GM18511 (cell line): ENCODE data around the gene PHACTR2.

ENCODE experiments used
- ATAC-seq: cut with Tn5 transposase; IDR thresholded peaks from one replicate; pipeline ENCODE4 v1.9.1; 2021; ENCODE audit warnings: mild to moderate bottlenecking, moderate library complexity; ENCODE audit not compliant: unreplicated experiment

Gene PHACTR2

DNA sequence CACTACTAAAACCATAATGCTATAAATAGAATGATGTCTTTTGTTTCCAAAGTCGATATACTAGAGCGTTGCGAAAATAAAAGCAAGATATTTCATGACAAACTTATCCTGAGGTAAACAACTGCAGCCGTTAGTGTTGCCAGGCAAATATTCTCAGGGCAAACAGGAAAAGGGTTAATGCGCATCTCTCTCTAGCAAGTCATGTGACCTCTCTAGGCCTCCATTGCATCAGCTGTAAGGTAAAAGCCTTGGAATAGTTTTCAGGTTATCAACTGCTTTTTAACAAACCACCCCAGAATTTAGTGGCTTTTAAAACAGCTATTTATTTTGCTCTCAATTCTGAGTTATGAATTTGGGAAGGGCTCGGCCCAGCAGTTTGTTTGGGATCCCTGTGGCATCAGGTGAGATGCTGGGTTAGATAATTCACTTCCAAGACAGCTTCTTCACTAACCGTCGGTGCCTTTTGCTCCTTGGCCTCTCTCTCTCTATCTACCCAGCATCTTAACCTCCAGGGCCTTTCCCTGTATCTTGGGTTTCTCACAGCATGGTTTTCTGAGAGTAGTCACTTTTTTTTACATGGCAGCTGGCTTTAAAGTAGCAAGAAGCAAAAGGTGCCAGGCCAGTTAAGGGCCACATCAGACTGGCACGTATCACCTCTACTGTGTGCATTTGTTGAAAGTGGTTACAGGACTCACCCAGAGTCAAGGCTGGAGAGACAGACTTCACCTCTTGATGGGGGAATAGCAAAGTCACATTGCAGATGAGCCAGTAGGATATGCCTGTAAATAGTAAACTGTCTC, 126.2 kb downstream of the PHACTR2 start:
- no peak for ATAC-seq

DNA sequence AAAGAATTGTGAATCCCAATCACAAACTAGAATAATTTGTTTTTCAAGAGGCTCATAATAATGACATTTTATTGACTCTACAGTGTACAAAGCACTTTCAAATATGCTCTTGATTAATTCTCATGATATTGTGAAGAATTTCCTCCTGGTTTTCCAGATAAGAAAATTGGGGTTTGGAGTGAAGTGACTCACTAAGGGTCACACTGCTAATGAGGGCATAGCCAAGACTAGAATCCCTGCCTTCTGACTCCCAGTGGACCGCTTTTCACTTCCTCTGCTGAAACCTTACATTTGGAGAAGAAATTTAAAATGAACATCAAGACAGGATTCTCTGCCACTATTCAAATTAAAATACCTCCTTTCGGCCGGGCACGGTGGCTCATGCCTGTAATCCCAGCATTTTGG, 127.1 kb downstream of the PHACTR2 start:
- ATAC-seq: no peak

DNA sequence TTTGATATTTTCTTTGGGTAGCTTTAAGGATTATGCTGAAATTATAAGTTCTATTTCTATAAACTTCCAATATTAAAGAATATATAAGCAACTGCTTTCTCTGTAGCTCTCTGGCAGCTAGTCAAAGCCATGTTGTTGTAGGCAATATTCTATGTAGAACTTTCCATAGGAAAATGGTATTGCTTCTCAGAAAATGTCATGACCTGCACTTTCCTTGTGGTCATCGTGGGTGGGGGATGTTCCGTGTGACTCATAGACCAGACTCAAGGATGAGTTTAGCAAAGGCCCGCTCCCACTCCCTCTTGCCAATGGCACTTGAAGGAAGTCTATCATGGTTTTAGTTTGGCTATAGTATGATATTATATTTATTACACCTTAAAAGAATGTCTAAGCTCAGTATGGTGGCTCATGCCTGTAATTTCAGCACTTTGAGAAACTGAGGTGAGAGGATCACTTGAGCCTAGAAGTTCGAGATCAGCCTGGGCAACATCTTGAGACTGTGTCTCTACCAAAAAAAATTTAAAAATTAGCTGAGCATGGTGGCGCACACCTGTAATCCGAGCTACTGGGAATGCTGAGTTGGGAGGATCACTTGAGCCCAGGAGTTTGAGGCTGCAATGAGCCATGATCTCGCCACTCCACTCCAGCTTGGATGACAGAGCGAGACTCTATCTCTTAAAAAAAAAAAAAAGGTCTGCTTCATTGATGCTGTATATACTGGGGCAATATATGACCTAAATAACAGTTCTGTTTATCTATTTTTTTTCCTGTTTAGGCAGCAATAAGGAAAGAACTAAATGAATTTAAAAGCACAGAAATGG, 128.7 kb downstream of the PHACTR2 start:
- ATAC-seq: no peak

DNA sequence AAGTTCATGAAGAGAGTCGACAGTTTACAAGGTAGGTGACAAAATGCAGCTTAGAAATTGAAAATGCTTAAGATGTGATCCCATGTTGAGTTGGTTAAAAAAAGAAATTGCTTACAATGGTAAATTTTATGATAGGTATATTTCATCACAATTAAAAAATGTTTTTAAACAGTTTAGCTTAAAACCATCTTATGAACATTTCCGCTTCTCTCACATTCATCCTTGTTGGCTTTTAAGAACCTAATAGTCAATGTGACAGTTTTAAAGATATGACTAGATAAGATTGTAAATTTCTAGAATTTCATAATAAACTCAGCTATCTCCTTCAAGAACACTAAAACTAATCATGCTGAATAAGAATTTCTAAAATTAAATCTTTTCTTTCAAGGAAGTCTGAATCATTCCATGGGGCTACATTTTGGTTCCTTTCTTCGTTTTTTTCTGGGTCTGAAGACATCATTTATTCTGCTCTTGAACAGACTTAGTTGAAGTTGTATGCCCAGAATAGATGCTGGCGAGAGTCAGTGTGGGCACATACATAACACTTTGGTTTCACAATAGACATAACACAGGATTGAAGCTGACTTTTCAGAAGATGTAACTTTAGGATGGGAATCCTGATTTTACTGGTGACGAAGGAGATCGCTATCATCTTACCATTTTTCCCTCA, 129.5 kb downstream of the PHACTR2 start:
- no peak for ATAC-seq

DNA sequence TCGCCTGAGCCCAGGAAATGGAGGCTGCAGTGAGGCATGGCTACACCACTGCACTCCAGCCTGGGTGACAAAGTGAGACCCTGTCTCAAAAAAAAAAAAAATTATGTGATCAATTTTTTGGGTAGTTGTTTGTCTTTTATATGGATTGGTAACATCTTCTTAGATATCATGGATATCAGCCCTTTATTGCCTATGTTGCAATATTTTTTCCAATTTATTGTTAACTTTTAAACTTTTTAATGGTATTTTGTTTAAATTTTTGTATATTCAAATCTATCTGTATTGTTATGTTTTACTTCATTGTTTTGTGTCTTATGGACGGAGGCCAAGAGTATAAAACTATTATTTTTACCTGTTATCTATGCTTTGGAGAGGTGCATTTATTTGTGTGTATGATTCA, 133.0 kb downstream of the PHACTR2 start:
- no peak for ATAC-seq

DNA sequence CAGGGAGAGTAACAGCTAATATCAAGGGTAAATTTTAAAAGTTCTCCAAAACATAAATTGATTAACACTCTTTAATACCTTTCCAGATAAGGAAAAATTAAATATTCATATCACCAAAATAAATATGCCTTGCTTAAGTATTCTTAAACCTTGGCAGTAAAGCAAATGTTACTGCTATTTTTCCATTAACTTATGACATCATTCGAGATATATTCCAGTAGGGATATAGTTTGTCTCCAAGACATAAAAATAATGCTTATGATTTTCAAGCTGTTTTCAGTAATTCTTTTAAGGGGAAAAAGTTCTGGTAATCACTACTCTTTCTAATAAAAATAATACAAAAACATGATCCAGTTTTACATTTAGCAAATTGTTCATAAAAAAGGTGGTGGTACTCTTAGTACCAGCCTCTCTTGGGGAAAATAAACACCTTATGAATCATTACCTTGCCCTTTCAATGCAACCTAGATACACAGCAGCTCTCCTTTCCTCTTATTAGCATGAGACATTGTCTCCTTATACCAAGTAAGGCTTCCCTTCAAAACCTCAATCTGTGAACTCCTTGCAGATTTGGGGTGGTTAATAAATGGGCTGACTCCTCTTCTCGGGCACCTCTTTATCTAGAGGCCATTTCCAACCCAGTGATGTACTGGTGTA, 133.9 kb downstream of the PHACTR2 start:
- ATAC-seq: no peak

DNA sequence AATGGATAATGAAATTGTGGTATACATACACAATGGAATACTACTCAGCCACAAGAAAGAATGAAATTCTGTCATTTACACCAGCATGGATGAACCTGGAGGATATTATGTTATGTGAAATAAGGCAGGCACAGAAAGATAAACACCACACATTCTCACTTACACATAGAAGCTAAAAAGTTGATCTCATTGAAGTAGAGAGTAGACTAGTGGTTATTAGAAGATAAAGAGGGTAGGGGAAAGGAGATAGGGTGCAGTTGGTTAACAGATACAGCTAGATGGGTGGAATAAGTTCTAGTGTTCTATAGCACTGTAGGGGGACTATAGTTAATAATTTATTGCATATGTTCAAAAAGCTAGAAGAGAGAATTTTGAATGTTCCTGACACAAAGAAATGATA, 139.9 kb downstream of the PHACTR2 start:
- ATAC-seq: no peak

DNA sequence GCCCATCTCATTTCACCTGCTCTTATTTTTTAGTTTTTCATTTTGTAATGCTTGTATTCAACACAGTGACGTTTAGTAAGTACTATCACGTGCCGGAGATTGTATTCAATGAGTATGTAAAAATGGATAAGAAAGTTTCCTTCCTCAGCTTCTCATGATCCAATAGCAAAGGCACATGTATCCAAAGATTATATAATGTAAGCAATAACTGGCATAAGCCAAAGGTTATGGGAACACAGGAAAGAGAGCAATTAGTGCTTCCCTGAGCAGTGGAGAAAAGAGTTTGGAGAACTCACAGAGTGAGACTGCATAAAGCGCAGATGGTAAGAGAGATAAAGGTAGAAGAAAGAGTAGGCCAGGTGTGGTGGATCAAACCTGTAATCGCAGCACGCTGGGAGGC, 143.6 kb downstream of the PHACTR2 start:
- ATAC-seq: no peak

DNA sequence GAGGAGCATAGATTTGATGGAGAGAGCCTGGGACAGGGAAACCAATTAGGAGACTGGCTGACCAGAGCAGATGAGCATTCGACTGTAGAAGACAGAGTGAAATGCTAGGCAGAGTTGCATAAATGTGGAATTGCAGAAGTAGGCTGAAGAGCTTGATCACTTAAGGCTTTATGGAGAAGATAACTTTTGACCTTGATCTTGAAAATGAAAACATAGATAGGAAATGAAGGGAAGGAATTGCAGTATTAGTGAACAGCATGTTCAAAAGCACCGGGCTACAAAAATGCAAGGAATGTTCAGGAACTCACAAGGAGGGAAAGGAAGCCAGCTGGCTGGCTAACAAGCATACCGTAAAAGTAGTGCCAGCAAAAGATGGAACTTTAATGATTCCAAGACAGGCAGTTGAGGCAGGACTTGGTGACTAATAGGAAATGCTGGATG, 144.8 kb downstream of the PHACTR2 start:
- ATAC-seq: no peak

DNA sequence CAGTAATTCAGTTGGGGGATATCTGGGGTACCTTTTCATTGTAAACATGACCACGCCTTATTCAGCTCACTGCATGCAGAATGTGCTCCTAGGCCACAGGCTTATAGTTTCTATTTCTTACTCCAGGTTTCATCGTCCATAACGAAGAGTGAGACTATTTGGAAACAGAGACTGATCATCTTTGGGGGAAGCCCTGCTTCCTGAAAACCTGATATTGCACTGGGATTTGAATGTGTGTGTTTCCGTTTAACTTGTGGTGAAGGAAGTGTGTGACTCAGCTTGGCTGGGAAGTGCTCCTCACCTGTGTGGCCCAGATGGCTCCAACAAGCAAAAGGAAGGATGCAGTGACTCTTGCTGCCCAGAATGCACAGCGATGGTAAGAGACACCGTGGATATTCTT, 145.8 kb downstream of the PHACTR2 start:
- no peak for ATAC-seq

DNA sequence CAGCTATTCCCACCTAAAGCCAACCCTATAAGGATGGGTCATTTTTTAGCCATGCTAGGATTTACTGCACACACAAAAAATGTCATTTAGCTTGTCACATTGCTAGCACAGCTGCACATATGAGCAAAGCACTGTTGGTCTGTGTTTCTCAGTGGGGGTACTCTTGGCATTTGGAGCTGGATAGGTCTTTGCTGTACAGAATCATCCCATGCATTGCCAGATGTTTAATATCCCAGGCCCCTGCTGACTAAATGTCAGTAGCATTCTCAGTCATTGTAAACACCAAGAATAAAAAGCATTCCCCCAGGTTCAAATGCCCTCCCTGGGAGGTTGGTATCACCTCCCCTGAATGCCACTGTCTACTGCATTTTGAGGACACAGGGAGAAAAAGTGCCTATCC, 150.8 kb downstream of the PHACTR2 start:
- ATAC-seq: no peak

DNA sequence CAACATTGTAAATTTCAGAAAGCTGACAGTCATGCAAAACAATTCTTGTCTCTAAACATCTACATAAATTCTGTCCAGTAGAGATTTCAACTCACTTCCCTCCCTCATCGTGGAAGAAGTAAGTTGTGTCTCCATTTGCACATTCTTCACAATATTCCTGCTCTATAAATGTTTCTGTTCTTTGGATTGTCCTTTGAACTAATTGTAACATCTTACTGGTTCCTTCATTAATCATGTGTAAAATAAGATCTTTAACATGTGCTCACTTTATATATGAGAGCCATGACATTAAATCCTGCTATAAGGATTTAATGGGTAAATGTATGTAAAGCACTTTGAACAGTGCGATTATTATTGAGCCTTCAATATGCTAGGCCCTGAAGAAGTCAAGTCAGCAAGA, 158.4 kb downstream of the PHACTR2 start:
- no peak for ATAC-seq

DNA sequence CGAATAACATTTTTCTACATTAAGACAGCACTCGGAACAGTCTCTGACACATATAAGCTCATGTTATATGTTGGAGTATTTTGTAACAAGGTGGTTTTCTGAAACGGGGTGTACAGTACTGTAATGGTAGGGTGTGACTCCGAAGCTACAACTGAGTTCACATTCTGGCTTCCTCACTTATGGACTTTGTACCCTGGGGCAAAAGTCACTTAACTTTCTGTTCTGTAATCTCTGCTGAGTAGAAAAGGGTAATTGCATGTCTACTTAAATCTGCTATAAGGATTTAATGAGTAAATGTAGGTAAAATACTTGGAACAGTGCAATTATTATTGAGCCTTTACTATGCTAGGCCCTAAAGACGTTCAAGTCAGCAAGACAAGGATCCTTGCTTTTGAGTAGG, 160.6 kb downstream of the PHACTR2 start:
- ATAC-seq: no peak

DNA sequence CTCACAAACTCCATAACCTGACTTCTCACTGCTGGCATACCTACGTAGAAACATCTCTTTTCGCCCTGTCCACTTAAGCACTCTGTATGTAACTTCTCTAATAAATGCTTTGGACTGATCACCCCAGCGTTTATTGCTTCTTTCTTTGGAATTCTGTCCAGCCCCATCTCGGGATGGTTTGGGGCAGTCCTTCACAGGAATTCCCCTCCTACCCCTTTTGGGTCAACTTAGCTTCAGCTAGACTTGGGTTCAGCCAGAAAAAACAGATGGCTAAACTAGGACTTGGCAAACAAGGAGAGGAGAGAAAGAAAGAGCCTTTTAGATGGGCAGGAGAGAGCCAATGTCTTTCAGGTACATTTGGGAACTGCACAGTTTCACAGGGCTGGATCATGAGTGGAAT, 161.4 kb downstream of the PHACTR2 start:
- no peak for ATAC-seq

DNA sequence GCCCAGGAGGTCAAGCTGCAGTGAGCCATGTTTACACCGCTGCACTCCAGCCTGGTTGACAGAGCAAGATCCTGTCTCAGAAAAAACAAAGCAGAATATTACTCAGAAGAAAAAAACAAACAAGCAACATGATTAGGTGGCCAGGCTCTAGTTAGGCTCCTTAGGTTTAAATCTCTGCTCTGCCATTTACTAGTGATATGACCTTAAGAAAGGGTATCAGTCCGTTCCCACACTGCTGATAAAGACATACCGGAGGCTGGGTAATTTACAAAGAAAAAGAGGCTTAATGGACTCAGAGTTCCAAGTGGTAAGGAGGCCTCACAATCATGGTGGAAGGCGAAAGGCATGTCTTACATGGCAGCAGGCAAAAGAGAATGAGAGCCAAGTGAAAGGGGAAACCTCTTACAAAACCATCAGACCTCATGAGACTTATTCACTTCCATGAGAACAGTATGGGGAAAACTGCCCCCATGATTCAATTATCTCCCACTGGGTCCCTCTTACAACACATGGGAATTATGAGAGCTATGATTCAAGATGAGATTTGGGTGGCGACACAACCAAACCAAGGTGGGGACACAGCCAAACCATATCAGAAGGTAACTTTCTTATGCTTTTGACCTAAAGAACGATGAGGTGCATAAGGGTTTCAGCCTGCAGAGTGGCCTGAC, 163.0 kb downstream of the PHACTR2 start:
- no peak for ATAC-seq

DNA sequence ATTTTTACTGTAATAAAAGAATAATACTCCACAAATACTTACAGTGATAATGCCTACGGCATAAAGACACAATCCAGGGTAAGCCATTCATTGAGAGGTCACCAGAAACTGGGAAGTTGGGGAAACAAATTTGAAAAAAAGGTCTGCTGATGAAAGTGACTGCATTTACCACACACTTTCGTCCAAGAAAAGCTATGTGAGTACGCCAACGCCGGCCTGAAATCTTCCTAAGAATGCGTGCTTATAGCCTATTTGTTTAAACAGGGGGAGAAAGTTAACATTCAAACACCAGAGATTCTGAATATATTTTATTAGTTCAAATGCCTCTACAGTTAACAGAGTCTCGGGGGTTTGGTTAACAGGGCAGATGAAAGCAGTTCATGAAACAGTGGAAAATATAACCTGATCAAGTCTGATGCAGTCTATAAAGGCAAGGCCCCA, 164.7 kb downstream of the PHACTR2 start:
- ATAC-seq: no peak

DNA sequence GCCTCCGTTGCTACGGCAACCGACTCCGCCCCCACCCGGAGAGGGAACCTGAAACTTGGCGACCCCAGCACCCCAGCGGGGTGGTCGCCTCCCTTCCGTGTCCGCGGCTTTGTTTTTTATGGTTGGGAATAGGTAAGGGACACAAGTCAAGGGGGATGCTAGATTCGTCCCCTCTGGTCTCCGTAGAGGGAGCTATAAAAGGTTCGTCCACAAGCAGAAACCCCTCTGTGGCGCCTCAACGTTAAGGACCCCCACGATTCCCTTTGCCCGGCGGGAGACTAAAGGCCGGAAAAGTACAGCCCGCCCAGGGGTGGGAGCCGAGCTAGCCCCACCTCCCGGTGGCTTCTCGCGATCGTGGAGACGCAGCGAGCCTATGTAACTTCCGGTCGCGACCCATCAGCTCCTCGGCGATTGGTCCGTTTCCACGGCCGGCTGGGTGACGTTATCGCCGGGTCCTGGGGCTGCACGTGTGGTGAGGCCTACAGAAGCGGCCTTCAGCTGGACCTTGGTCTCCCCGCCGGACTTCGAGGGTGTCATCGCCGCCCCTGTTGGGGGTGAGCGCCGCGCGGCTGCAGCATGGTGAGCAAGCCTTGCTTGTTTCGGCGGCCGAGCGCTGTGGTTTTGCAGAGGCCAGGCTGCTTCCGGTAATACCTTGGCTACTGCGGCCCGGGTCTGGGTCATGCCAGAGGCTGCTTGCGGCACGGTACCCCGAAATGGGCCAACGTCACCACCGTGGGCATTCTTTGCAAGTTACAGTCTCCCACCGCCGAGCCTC, 165.3 kb downstream of the PHACTR2 start, which contains the start of gene LTV1:
LTV1 (plus strand) TSS at position 437 of the 775 bp plus-strand sequence; CDS start at position 577, 140 bp downstream.
- peak; percentile 99 for ATAC-seq

DNA sequence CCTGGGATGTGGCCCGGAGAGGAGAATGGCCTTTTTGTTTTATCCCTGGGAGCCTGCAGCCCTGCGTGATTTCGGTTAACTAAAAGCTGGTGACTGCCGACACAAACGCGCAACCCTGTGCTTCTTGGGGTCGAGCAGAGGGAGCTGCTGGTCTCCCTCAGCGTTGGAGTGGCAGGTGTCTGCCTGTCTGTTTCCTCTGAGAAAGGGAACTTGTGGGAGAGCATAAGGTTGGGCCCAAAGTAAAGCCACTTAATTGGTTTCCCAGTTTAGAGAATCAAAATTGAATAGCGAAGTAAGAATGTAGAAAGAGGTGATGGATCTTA, 165.9 kb downstream of the PHACTR2 start:
- ATAC-seq: peak; percentile 14

DNA sequence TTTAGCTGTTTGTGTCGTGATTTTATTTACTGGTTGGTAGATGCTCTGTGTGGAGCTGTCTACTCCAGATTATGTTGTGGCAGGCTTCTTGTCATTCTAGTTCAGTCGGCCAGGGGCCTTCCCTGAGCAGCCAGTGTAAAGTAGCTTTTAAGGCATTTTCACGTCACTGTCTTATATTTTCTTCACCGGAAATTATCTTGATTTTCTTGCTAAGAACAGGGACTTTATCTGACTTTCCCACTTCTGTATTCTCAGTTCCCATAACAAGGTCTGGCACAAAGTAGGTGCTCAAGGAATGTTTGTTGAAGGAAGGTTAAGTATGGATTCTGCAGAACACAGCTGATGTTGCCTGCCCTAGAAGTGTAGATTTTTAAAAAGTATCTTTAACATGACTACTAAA, 166.2 kb downstream of the PHACTR2 start:
- no peak for ATAC-seq

DNA sequence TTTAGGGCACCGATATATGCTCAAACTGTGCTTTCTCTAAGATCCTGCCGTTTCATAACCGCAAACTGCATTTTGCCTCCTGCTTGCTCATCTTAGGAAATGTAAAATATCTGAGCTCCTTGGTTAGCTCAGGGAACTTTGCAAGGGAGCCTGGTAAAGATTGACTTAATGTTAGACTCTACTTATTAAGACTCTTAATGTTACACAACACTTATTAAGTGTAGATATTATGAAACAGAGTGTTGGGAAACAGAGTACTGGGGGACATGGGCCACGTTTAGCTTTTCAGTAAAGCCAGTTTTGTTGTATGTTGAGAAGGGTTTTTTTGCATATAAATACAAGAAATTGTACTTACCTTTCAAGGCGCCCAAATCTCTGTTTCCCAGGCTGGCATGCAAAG, 167.3 kb downstream of the PHACTR2 start:
- ATAC-seq: no peak
